Karpas-422 (cell line): ENCODE data around the gene BMP8A. TPM values are rescaled to one million over a fixed set of nuclear protein-coding genes. Genes with fewer than 3 reads are reported as not detected.
"Not testable (repeated sequence)": the region's sequence is repeated elsewhere in the genome, so short reads cannot be mapped to it uniquely, and the experiment has no call there.

Experiments used
- DNase-seq: peaks from one replicate; pipeline ENCODE4 v3.0.0-alpha.2; 2015
- H2AFZ ChIP-seq: fragments of 200-600 bp; sonication (generic); 2 replicates; pipeline ENCODE4 v1.6.1; 2014; ENCODE audit warnings: antibody characterized with exemption, low read length, mixed read lengths
- H3K27ac ChIP-seq: fragments of 200-600 bp; sonication (generic); 2 replicates; pipeline ENCODE4 v1.5.1; 2014; ENCODE audit warnings: mild to moderate bottlenecking, low read length, moderate library complexity
- H3K27me3 ChIP-seq: fragments of 200-600 bp; sonication (generic); 2 replicates; pipeline ENCODE4 v1.6.1; 2014; ENCODE audit warnings: low read length, mixed read lengths
- H3K36me3 ChIP-seq: fragments of 200-600 bp; sonication (generic); 2 replicates; pipeline ENCODE4 v1.6.1; 2014; ENCODE audit warnings: low read length, mixed read lengths; ENCODE audit not compliant: insufficient read depth
- H3K4me1 ChIP-seq: fragments of 200-600 bp; sonication (generic); 2 replicates; pipeline ENCODE4 v1.6.1; 2014; ENCODE audit warnings: mild to moderate bottlenecking, low read length, mixed read lengths
- H3K4me2 ChIP-seq: fragments of 200-600 bp; sonication (generic); 2 replicates; pipeline ENCODE4 v1.6.1; 2014; ENCODE audit warnings: low read length, low read depth, mild to moderate bottlenecking; ENCODE audit not compliant: poor library complexity, severe bottlenecking
- H3K4me3 ChIP-seq: fragments of 200-600 bp; sonication (generic); 2 replicates; pipeline ENCODE4 v1.5.1; 2014; ENCODE audit warnings: mild to moderate bottlenecking, antibody characterized with exemption, low read length, mixed read lengths
- H3K79me2 ChIP-seq: fragments of 200-600 bp; sonication (generic); 2 replicates; pipeline ENCODE4 v1.6.1; 2014; ENCODE audit warnings: mild to moderate bottlenecking, low read length, mixed read lengths
- H3K9ac ChIP-seq: fragments of 200-600 bp; sonication (generic); 2 replicates; pipeline ENCODE4 v1.6.0; 2014; ENCODE audit warnings: low read length
- H3K9me2 ChIP-seq: fragments of 200-600 bp; sonication (generic), shearing (Covaris generic); replicated peaks from 2 replicates; pipeline ENCODE4 v1.6.0; 2014; ENCODE audit warnings: mild to moderate bottlenecking, low read length, moderate library complexity; ENCODE audit not compliant: insufficient read depth
- H3K9me3 ChIP-seq: fragments of 300-700, 200-600 bp; sonication (generic); 2 replicates; pipeline ENCODE4 v1.6.1; 2014; ENCODE audit warnings: low read length, mixed read lengths
- H4K20me1 ChIP-seq: fragments of 200-600 bp; sonication (generic); 2 replicates; pipeline ENCODE4 v1.6.1; 2014; ENCODE audit warnings: mild to moderate bottlenecking, antibody characterized with exemption, low read length, low read depth; ENCODE audit not compliant: insufficient read depth
- total RNA-seq: library from RNA; depleted of rRNA; stranded (reverse); fragments of >200 nt; shearing (Covaris generic); gene quantifications from 2 replicates; pipeline ENCODE4 v1.2.3, GENCODE V29; 2014; ENCODE audit warnings: low replicate concordance

BMP8A gene
- total RNA-seq, 1 experiment from 2014 or later: not detected

- H2AFZ ChIP-seq: no peak overlapping the region
- no peaks in the 10 kb centered on the region for H3K9me2 ChIP-seq
- H4K20me1 ChIP-seq: no peaks in the 10 kb centered on the region
- H3K9me3 ChIP-seq: no peaks in the 10 kb centered on the region
- H3K4me3 ChIP-seq: no peak overlapping the region
- H3K27me3 ChIP-seq: no peaks in the 10 kb centered on the region
- no peaks in the 10 kb centered on the region for H3K36me3 ChIP-seq
- no peaks in the 10 kb centered on the region for H3K4me1 ChIP-seq
- H3K79me2 ChIP-seq: no peaks in the 10 kb centered on the region
- H3K4me2 ChIP-seq: no peak overlapping the region
- DNase-seq: no peak
- H3K27ac ChIP-seq: no peak overlapping the region
- H3K9ac ChIP-seq: no peak overlapping the region
Measured at GRCh38 chr1:39488012-39488545, 3.4 kb upstream of the BMP8A start.

GRCh38 chr1:39488793-39489566 is 2.5 kb upstream of the BMP8A start:
- Histone ChIP-seq H4K20me1 (no peaks in the 10 kb centered on the region), H3K9me2 (no peaks in the 10 kb centered on the region), H3K9ac (no peak overlapping the region), H3K36me3 (no peaks in the 10 kb centered on the region), H3K4me3 (no peak overlapping the region), H3K9me3 (no peaks in the 10 kb centered on the region), H3K27me3 (no peaks in the 10 kb centered on the region), H3K4me2 (no peak overlapping the region), H3K4me1 (no peaks in the 10 kb centered on the region), H3K27ac (no peak overlapping the region), H3K79me2 (no peaks in the 10 kb centered on the region), H2AFZ (no peak overlapping the region)
- DNase-seq: no peak

- Histone ChIP-seq H2AFZ (no peak overlapping the region), H3K27ac (no peak overlapping the region), H3K9ac (no peak overlapping the region), H3K27me3 (no peaks in the 10 kb centered on the region), H3K4me3 (no peak overlapping the region), H3K9me3 (no peaks in the 10 kb centered on the region), H3K4me1 (no peaks in the 10 kb centered on the region), H3K36me3 (no peaks in the 10 kb centered on the region), H3K4me2 (no peak overlapping the region), H3K79me2 (no peaks in the 10 kb centered on the region), H4K20me1 (no peaks in the 10 kb centered on the region), H3K9me2 (no peaks in the 10 kb centered on the region)
- DNase-seq: no peak
Measured at GRCh38 chr1:39489567-39490239, 1.7 kb upstream of the BMP8A start.

GRCh38 chr1:39490596-39491145 is 765 bp upstream of the BMP8A start:
- Histone ChIP-seq H3K4me3 (no peak overlapping the region), H2AFZ (no peak overlapping the region), H3K9ac (no peak overlapping the region)

GRCh38 chr1:39492118-39493042 is 944 bp downstream of the BMP8A start:
- not testable (repeated sequence) for DNase-seq

More at GRCh38 chr1:39490596-39491145, 765 bp upstream of the BMP8A start:
- H3K36me3 ChIP-seq: no peaks in the 10 kb centered on the region
- H3K27ac ChIP-seq: no peak overlapping the region
- H3K9me2 ChIP-seq: no peaks in the 10 kb centered on the region
- H3K79me2 ChIP-seq: no peaks in the 10 kb centered on the region
- H3K27me3 ChIP-seq: no peaks in the 10 kb centered on the region
- no peaks in the 10 kb centered on the region for H3K4me1 ChIP-seq
- no peaks in the 10 kb centered on the region for H3K9me3 ChIP-seq
- no peak overlapping the region for H3K4me2 ChIP-seq
- no peaks in the 10 kb centered on the region for H4K20me1 ChIP-seq
- DNase-seq: no peak

GRCh38 chr1:39493043-39493810 is 1.8 kb downstream of the BMP8A start:
- H3K27ac ChIP-seq, H3K4me2 ChIP-seq: not testable (repeated sequence)

More at GRCh38 chr1:39492118-39493042, 944 bp downstream of the BMP8A start:
- not testable (repeated sequence) for H3K4me2 ChIP-seq, H3K9me3 ChIP-seq, H3K4me3 ChIP-seq, H2AFZ ChIP-seq, H3K36me3 ChIP-seq, H3K27me3 ChIP-seq, H4K20me1 ChIP-seq, H3K9ac ChIP-seq, H3K4me1 ChIP-seq, H3K79me2 ChIP-seq, H3K27ac ChIP-seq, H3K9me2 ChIP-seq

GRCh38 chr1:39494671-39495410 is 3.4 kb downstream of the BMP8A start:
- Histone ChIP-seq H3K4me1 (no peaks in the 10 kb centered on the region), H3K27me3 (no peaks in the 10 kb centered on the region), H3K9me3 (no peaks in the 10 kb centered on the region), H2AFZ (no peak overlapping the region), H3K4me3 (no peak overlapping the region), H3K27ac (no peak overlapping the region), H3K9me2 (no peaks in the 10 kb centered on the region), H3K4me2 (no peak overlapping the region), H3K79me2 (no peaks in the 10 kb centered on the region), H4K20me1 (no peaks in the 10 kb centered on the region), H3K36me3 (no peaks in the 10 kb centered on the region), H3K9ac (no peak overlapping the region)
- DNase-seq: no peak

More at GRCh38 chr1:39493043-39493810, 1.8 kb downstream of the BMP8A start:
- H3K9ac ChIP-seq, DNase-seq, H3K9me2 ChIP-seq, H3K9me3 ChIP-seq, H3K36me3 ChIP-seq, H3K27me3 ChIP-seq, H3K4me1 ChIP-seq, H2AFZ ChIP-seq, H4K20me1 ChIP-seq, H3K79me2 ChIP-seq, H3K4me3 ChIP-seq: not testable (repeated sequence)
